A673 (cell line): Measurements from ENCODE around the gene RAP1GAP. TPM values are rescaled to one million over a fixed set of nuclear protein-coding genes. Genes with fewer than 3 reads are reported as not detected.
A peak's percentile ranks its signal among the peaks of the same experiment; 100 is the strongest.

Source experiments
- BruUV-seq: library from RNA; stranded (reverse); fragments of 400-500 nt; replicated peaks from 2 replicates; lab custom pipeline; 2021; lab: Mats Ljungman, UMichigan
- CTCF ChIA-PET: fragments of 300-600 bp; sonication (Branson Sonifier 250); formaldehyde crosslinking; loops from one replicate; lab custom pipeline; 2022; ENCODE audit warnings: antibody characterized with exemption; lab: Charles Lee
- POLR2A ChIA-PET: fragments of 300-600 bp; sonication (Branson Sonifier 250); formaldehyde crosslinking; loops from one replicate; lab custom pipeline; 2022; ENCODE audit warnings: antibody characterized with exemption; ENCODE audit not compliant: low non-redundant PET; lab: Charles Lee
- DNase-seq: peaks from one replicate; pipeline ENCODE4 v3.0.0-alpha.2; 2015; ENCODE audit warnings: low spot score
- H3K27ac ChIP-seq: fragments of 200-600 bp; sonication (generic); 2 replicates; pipeline ENCODE4 v1.5.1; 2016; ENCODE audit warnings: mixed run types, low read depth, mild to moderate bottlenecking, mixed read lengths, antibody characterized with exemption, low read length; ENCODE audit not compliant: poor library complexity, severe bottlenecking
- H3K27me3 ChIP-seq: fragments of 200-600 bp; sonication (generic); replicated peaks from 2 replicates; pipeline ENCODE4 v1.6.1; 2017; ENCODE audit warnings: mixed run types, low read depth, mild to moderate bottlenecking, mixed read lengths, antibody characterized with exemption, low read length; ENCODE audit not compliant: insufficient read depth, poor library complexity
- H3K36me3 ChIP-seq: fragments of 200-600 bp; sonication (generic); 2 replicates; pipeline ENCODE4 v1.6.1; 2016; ENCODE audit warnings: mixed run types, mild to moderate bottlenecking, mixed read lengths, antibody characterized with exemption, low read length; ENCODE audit not compliant: insufficient read depth, poor library complexity, severe bottlenecking
- H3K4me1 ChIP-seq: fragments of 200-600 bp; sonication (generic); 2 replicates; pipeline ENCODE4 v1.6.1; 2017; ENCODE audit warnings: mixed run types, mild to moderate bottlenecking, mixed read lengths, antibody characterized with exemption, low read length; ENCODE audit not compliant: insufficient read depth, poor library complexity, severe bottlenecking
- H3K4me3 ChIP-seq: fragments of 200-600 bp; sonication (generic); 2 replicates; pipeline ENCODE4 v1.5.1; 2016; ENCODE audit warnings: low read depth, mixed run types, mild to moderate bottlenecking, mixed read lengths, low read length; ENCODE audit not compliant: poor library complexity, severe bottlenecking
- H3K9me3 ChIP-seq: fragments of 200-600 bp; sonication (generic); 2 replicates; pipeline ENCODE4 v1.6.1; 2016; ENCODE audit warnings: mixed run types, low read depth, mild to moderate bottlenecking, mixed read lengths, antibody characterized with exemption, low read length; ENCODE audit not compliant: poor library complexity, severe bottlenecking
- EZH2 ChIP-seq: fragments of 200-600 bp; sonication (generic); IDR thresholded peaks from 2 replicates; pipeline ENCODE4 v1.6.1; 2017; ENCODE audit warnings: borderline replicate concordance, low read depth, mild to moderate bottlenecking, mixed read lengths, antibody characterized with exemption, low read length; ENCODE audit not compliant: poor library complexity, severe bottlenecking
- intact Hi-C: fragments of 100-400 bp; cut with micrococcal nuclease; formaldehyde crosslinking; loops from one replicate; pipeline ENCODE4 v1.10.0; 2022; ENCODE audit not compliant: unreplicated experiment
- total RNA-seq: library from RNA; stranded (reverse); gene quantifications from 2 replicates; pipeline ENCODE4 v1.2.3, GENCODE V29; 2021
- TF ChIP-seq, protein P1 (sequence below): fragments of 300-800, 200-600 bp; sonication (generic); conservative IDR thresholded peaks from 2 replicates; pipeline ENCODE4 v1.5.1; 2017; ENCODE audit warnings: low read depth, mild to moderate bottlenecking, antibody characterized with exemption, low read length, moderate library complexity, mixed read lengths

The RAP1GAP gene
- total RNA-seq, 1 experiment from 2014 or later: 37.7 TPM

DNA sequence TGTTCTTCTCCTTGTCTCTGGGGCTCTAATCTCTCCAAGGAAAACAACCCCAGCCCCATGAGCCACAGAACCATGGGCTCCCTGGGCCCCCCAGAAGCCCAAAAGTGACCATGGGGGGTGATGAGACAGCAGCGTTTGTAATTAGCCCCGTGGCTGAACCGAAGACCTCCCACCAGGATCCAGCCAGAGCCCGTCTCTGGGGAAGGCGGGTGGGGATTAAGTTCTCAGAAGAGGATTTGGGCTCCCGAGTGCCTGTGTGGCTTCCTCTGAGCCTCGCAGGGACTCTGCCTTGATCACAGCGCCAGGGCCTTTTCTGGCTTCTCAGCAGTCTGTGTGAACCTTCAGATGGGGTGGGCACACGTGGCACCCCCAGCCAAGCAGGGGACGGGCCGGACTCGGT, 82.9 kb downstream of the RAP1GAP start:
- no peaks in the 10 kb centered on the region for H3K36me3 ChIP-seq
- BruUV-seq: no TSS peak
- no peaks in the 10 kb centered on the region for H3K9me3 ChIP-seq
- H3K27ac ChIP-seq: no peak overlapping the region
- H3K4me3 ChIP-seq: no peak overlapping the region
- CTCF ChIA-PET: no interaction called here
- no peak for TF ChIP-seq EZH2
- TF ChIP-seq, protein P1, sequence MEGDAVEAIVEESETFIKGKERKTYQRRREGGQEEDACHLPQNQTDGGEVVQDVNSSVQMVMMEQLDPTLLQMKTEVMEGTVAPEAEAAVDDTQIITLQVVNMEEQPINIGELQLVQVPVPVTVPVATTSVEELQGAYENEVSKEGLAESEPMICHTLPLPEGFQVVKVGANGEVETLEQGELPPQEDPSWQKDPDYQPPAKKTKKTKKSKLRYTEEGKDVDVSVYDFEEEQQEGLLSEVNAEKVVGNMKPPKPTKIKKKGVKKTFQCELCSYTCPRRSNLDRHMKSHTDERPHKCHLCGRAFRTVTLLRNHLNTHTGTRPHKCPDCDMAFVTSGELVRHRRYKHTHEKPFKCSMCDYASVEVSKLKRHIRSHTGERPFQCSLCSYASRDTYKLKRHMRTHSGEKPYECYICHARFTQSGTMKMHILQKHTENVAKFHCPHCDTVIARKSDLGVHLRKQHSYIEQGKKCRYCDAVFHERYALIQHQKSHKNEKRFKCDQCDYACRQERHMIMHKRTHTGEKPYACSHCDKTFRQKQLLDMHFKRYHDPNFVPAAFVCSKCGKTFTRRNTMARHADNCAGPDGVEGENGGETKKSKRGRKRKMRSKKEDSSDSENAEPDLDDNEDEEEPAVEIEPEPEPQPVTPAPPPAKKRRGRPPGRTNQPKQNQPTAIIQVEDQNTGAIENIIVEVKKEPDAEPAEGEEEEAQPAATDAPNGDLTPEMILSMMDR: no peak
- POLR2A ChIA-PET: no interaction called here
- intact Hi-C loops: no loop called here
- H3K27me3 ChIP-seq: no peaks in the 10 kb centered on the region
- peak; percentile 83 for DNase-seq
- H3K4me1 ChIP-seq: peaks cover 45% of the 10 kb centered on the region

DNA sequence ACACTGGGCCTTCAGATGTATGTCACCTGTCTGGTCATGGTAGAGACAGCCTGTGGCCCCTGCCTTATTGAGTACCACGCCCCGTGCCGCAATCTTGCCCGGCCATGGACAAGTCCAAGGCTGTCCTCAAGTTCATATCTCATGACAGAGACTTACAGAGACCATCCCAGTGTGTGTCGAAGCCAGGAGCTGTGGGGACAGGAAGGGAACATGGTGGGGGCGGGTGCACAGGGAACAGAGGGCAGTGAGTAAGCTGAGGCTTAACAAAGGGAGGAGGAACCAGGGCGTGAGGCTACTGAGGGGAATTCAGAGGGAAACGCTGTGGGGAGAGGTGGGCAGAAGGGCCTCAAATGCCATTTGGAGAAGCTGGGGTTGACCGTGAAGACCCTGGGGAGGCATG, 84.1 kb downstream of the RAP1GAP start:
- ChIA-PET CTCF (no interaction called here), POLR2A (no interaction called here)
- intact Hi-C loops: no loop called here
- no peaks in the 10 kb centered on the region for H3K9me3 ChIP-seq
- H3K27ac ChIP-seq: no peak overlapping the region
- H3K4me1 ChIP-seq: peaks cover 33% of the 10 kb centered on the region
- no peaks in the 10 kb centered on the region for H3K27me3 ChIP-seq
- no peak overlapping the region for H3K4me3 ChIP-seq
- no TSS peak for BruUV-seq
- H3K36me3 ChIP-seq: no peaks in the 10 kb centered on the region
- no peak for DNase-seq
- TF ChIP-seq EZH2: no peak
- TF ChIP-seq, protein P1: no peak

DNA sequence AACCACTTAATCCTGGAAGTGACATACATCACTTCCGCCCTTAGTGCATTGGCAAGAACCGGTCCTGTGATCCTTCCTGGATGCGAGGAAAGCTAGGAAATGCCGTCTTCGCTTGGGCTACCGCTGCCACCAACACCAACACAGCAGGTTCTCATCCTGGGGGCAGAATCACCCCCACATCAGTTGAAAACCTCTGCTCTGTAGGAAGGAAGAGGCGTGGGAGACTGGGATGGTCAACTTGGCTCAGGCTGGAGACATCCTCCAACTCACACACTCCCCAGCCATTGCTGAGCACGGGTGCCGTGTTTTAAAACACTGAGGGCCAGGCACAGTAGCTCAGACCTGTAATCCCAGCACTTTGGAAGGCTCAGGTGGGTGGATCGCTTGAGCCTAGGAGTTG, 85.1 kb downstream of the RAP1GAP start:
- no peak overlapping the region for H3K27ac ChIP-seq
- H3K4me1 ChIP-seq: peaks cover 27% of the 10 kb centered on the region
- ChIA-PET POLR2A (no interaction called here), CTCF (no interaction called here)
- no peak overlapping the region for H3K4me3 ChIP-seq
- no TSS peak for BruUV-seq
- DNase-seq: no peak
- intact Hi-C loops: no loop called here
- no peak for TF ChIP-seq EZH2
- TF ChIP-seq, protein P1: no peak
- H3K27me3 ChIP-seq: no peaks in the 10 kb centered on the region
- H3K36me3 ChIP-seq: no peaks in the 10 kb centered on the region
- H3K9me3 ChIP-seq: no peaks in the 10 kb centered on the region
